Esophagus squamous epithelium (tissue), 5 donors: Measurements from ENCODE around the gene ADD1. TPM values are rescaled to one million over a fixed set of nuclear protein-coding genes. Genes with fewer than 3 reads are reported as not detected.
A peak's percentile ranks its signal among the peaks of the same experiment; 100 is the strongest.

Experiments used
- DNase-seq: peaks from one replicate; lab custom pipeline; 2025; lab: John Stamatoyannopoulos, UW
- H3K27ac ChIP-seq, 4 donors: fragments of 200-600 bp; sonication (generic); one replicate each; pipeline ENCODE4 v1.5.1; 2016 to 2019; ENCODE audit warnings: mild to moderate bottlenecking in 1 of 4
- H3K27me3 ChIP-seq, 4 donors: fragments of 200-600 bp; sonication (generic); 1 replicate in 3 of 4; 2 replicates in 1 of 4; pipeline versions ENCODE4 v1.5.1 to v1.6.0; 2017 to 2021; ENCODE audit warnings: antibody characterized with exemption in 1 of 4
- H3K36me3 ChIP-seq, 3 donors: fragments of 200-600 bp; sonication (generic); one replicate each; pipeline ENCODE4 v1.5.1; 2016 to 2019
- H3K4me1 ChIP-seq, 3 donors: fragments of 200-600 bp; sonication (generic); one replicate each; pipeline ENCODE4 v1.5.1; 2017 to 2019
- H3K4me3 ChIP-seq, 4 donors: fragments of 200-600 bp; sonication (generic); 1 replicate in 3 of 4; 2 replicates in 1 of 4; pipeline ENCODE4 v1.5.1; 2016 to 2019; ENCODE audit warnings: mild to moderate bottlenecking in 2 of 4, moderate library complexity in 1 of 4
- H3K9me3 ChIP-seq, 3 donors: fragments of 200-600 bp; sonication (generic); one replicate each; pipeline ENCODE4 v1.5.1; 2016 to 2019
- CTCF ChIP-seq, 6 experiments: fragments of 450-650 bp in 4 of 6; fragments of 200-600 bp in 2 of 6; sonication (generic) in 2 of 6; IDR thresholded peaks; one replicate each; pipeline ENCODE4 v1.5.1; 2016 to 2019; ENCODE audit warnings: antibody characterized with exemption in 6 of 6, mild to moderate bottlenecking in 4 of 6, moderate library complexity in 4 of 6
- POLR2A ChIP-seq, 4 donors: fragments of 450-650 bp; IDR thresholded peaks; one replicate each; pipeline ENCODE4 v1.6.1; 2017; ENCODE audit warnings: antibody characterized with exemption in 4 of 4, mild to moderate bottlenecking in 4 of 4, moderate library complexity in 3 of 4
- WGBS, 2 donors: methylation state at CpG; one replicate each; pipeline ENCODE4 v1.1.5; 2018; 5-methylcytosine and 5-hydroxymethylcytosine counted together
- intact Hi-C: fragments of 100-400 bp; cut with DNase I; formaldehyde crosslinking; loops from one replicate; pipeline ENCODE4 v1.15.0; 2022
- total RNA-seq, 4 donors: library from RNA; depleted of rRNA; stranded (reverse); fragments of >200 nt; gene quantifications; one replicate each; pipeline ENCODE4 v1.1.0, GENCODE V29; 2016
- donor health status: DM: yes; HTN: yes; CAD: no.

Gene ADD1
- total RNA-seq, 4 donors from 2014 or later: 81.7 to 144 (median 103) TPM

DNA sequence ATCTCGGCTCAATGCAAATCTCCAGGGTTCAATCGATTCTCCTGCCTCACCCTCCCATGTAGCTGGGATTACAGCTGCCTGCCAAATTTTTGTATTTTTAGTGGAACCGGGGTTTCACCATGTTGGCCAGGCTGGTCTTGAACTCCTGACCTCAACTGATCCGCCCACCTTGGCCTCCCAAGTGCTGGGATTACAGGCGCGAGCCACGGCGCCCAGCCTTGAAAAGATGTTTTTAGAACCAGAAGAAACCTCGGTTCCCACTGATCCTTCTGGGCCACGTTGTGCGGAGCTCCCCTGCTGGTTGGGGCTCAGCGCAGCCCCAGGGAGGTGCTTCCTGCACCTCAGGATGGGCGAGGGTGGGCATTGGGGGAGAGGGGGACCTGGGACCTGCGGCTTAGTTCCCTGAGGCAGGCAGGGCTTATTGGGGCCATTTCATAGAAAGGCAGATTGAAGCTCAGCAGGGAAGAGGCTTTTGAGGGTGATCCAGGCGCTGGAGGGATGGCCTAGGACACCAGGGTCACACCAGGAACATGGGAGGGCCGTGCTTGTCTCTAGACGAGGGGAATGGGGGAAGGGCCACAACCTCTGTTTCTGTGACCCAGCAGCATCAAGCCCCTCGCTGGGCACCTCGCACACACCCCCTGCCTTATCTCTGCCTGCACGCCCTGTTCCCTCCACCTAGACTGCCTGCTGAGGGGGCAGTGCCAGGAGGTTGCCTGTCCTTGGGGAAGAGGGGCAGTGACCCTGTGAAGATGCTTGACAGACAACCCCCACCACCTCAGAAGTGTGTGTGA, 6.3 kb upstream of the ADD1 start:
- H3K27me3 ChIP-seq: no peaks in the 10 kb centered on the region
- peak overlapping the region in 1 of 4 donors; percentile 13 for H3K4me3 ChIP-seq
- H3K27ac ChIP-seq: peak overlapping the region; percentile 56 to 72 (median 66)
- peaks cover 0 to 45% (median 20%) of the 10 kb centered on the region in 3 donors for H3K36me3 ChIP-seq
- H3K4me1 ChIP-seq: peaks cover 10 to 47% (median 22%) of the 10 kb centered on the region in 3 donors
- intact Hi-C loops: loop anchor here (10.0 kb wide), 1 partner anchor 73 kb away; no protein-coding TSS in a partner anchor
- TF ChIP-seq CTCF (IDR thresholded peaks at IDR 0.05): no peak
- TF ChIP-seq POLR2A (IDR thresholded peaks at IDR 0.05): no peak
- 56 to 71% methylated on average over 9 to 16 of the region's 20 CpGs for WGBS, 2 donors
- no peaks in the 10 kb centered on the region for H3K9me3 ChIP-seq
- DNase-seq: no peak

GRCh38 chr4:2837904-2838496, 5.6 kb upstream of the ADD1 start:
- peaks cover 0 to 38% (median 14%) of the 10 kb centered on the region in 3 donors for H3K36me3 ChIP-seq
- peak overlapping the region; percentile 56 to 72 (median 66) for H3K27ac ChIP-seq
- no peak for DNase-seq
- TF ChIP-seq POLR2A (IDR thresholded peaks at IDR 0.05): no peak
- TF ChIP-seq CTCF (IDR thresholded peaks at IDR 0.05): no peak
- 18 to 43% methylated on average over 6 to 8 of the region's 8 CpGs for WGBS, 2 donors
- H3K4me1 ChIP-seq: peaks cover 10 to 53% (median 22%) of the 10 kb centered on the region in 3 donors
- no peaks in the 10 kb centered on the region for H3K27me3 ChIP-seq
- intact Hi-C loops: loop anchor here (10.0 kb wide), 1 partner anchor 73 kb away; no protein-coding TSS in a partner anchor
- peak overlapping the region in 2 of 4 donors; percentile 13 to 15 for H3K4me3 ChIP-seq
- no peaks in the 10 kb centered on the region for H3K9me3 ChIP-seq

- Histone ChIP-seq H3K27ac (no peak overlapping the region), H3K27me3 (no peaks in the 10 kb centered on the region), H3K4me1 (peaks cover 10 to 56% (median 22%) of the 10 kb centered on the region in 3 donors), H3K36me3 (peaks cover 0 to 27% (median 5%) of the 10 kb centered on the region in 3 donors), H3K4me3 (no peak overlapping the region), H3K9me3 (no peaks in the 10 kb centered on the region)
- no peak for TF ChIP-seq CTCF (IDR thresholded peaks at IDR 0.05)
- TF ChIP-seq POLR2A (IDR thresholded peaks at IDR 0.05): no peak
- WGBS, 2 donors: 77 to 90% methylated on average over 3 of the region's 3 CpGs
- intact Hi-C loops: loop anchor here (10.0 kb wide), 1 partner anchor 74 kb away; no protein-coding TSS in a partner anchor
- DNase-seq: no peak
These were observed 4.6 kb upstream of the ADD1 start for GRCh38 chr4:2839060-2839459.

- Histone ChIP-seq H3K36me3 (no peaks in the 10 kb centered on the region), H3K4me3 (peak overlapping the region; percentile 64 to 85 (median 76)), H3K9me3 (no peaks in the 10 kb centered on the region), H3K27me3 (no peaks in the 10 kb centered on the region), H3K4me1 (peaks cover 10 to 54% (median 14%) of the 10 kb centered on the region in 3 donors), H3K27ac (peak overlapping the region; percentile 94 to 95 (median 94))
- 18 to 28% methylated on average over 6 to 7 of the region's 10 CpGs for WGBS, 2 donors
- no peak for TF ChIP-seq CTCF (IDR thresholded peaks at IDR 0.05)
- TF ChIP-seq POLR2A (IDR thresholded peaks at IDR 0.05): no peak
- DNase-seq: no peak
- intact Hi-C loops: no loop called here
These were observed 869 bp upstream of the ADD1 start for GRCh38 chr4:2842687-2843262.
